Neural progenitor cell (in vitro differentiated cells): ENCODE results near the gene TRIM42. TPM values are rescaled to one million over a fixed set of nuclear protein-coding genes. Genes with fewer than 3 reads are reported as not detected.

Source experiments
- DNase-seq: peaks from one replicate; pipeline ENCODE4 v3.0.0-alpha.2; 2016; ENCODE audit warnings: low spot score
- H2AFZ ChIP-seq: fragments of 200-600 bp; sonication (generic); replicated peaks from 2 replicates; pipeline ENCODE4 v1.6.1; 2016; ENCODE audit warnings: antibody characterized with exemption
- H3F3A ChIP-seq: fragments of 200-600 bp; sonication (generic); 2 replicates; pipeline ENCODE4 v1.6.1; 2016; ENCODE audit warnings: antibody characterized with exemption, low read depth
- H3K27ac ChIP-seq: fragments of 200-600 bp; sonication (generic); 2 replicates; pipeline ENCODE4 v1.5.1; 2016; ENCODE audit warnings: mild to moderate bottlenecking
- H3K27me3 ChIP-seq: fragments of 200-600 bp; sonication (generic); 2 replicates; pipeline ENCODE4 v1.6.1; 2016; ENCODE audit warnings: mild to moderate bottlenecking, moderate library complexity
- H3K36me3 ChIP-seq: fragments of 200-600 bp; sonication (generic); 2 replicates; pipeline ENCODE4 v1.5.1; 2016
- H3K4me1 ChIP-seq: fragments of 200-600 bp; sonication (generic); 2 replicates; pipeline ENCODE4 v1.6.1; 2016; ENCODE audit warnings: mixed run types
- H3K4me2 ChIP-seq: fragments of 200-600 bp; sonication (generic); 2 replicates; pipeline ENCODE4 v1.6.1; 2016
- H3K4me3 ChIP-seq: fragments of 200-600 bp; sonication (generic); 2 replicates; pipeline ENCODE4 v1.5.1; 2016
- H3K79me2 ChIP-seq: fragments of 200-600 bp; sonication (generic); 2 replicates; pipeline ENCODE4 v1.6.1; 2016; ENCODE audit warnings: low read depth
- H3K9ac ChIP-seq: fragments of 200-600 bp; sonication (generic); 2 replicates; pipeline ENCODE4 v1.6.1; 2016
- H3K9me3 ChIP-seq: fragments of 200-600 bp; sonication (generic); 2 replicates; pipeline ENCODE4 v1.5.1; 2016; ENCODE audit warnings: low read depth
- H4K20me1 ChIP-seq: fragments of 200-600 bp; sonication (generic); 2 replicates; pipeline ENCODE4 v1.6.1; 2016; ENCODE audit warnings: low read depth
- H3K27ac Mint-ChIP-seq: 3 replicates; pipeline ENCODE4 v1.8.0; 2021; ENCODE audit warnings: mixed read lengths
- H3K27me3 Mint-ChIP-seq: 2 replicates; pipeline ENCODE4 v1.8.0; 2022; ENCODE audit warnings: low read depth, mild to moderate bottlenecking, inconsistent platforms, moderate library complexity, mixed read lengths; ENCODE audit not compliant: insufficient read depth
- H3K36me3 Mint-ChIP-seq: 3 replicates; pipeline ENCODE4 v1.8.0; 2021; ENCODE audit warnings: mixed read lengths
- H3K4me1 Mint-ChIP-seq: 3 replicates; pipeline ENCODE4 v1.8.0; 2021; ENCODE audit warnings: mixed read lengths
- H3K4me3 Mint-ChIP-seq: 3 replicates; pipeline ENCODE4 v1.8.0; 2021; ENCODE audit warnings: mild to moderate bottlenecking, moderate library complexity, mixed read lengths
- H3K9me3 Mint-ChIP-seq: 3 replicates; pipeline ENCODE4 v1.8.0; 2020; ENCODE audit warnings: mixed read lengths
- EZH2 ChIP-seq: fragments of 200-600 bp; sonication (generic); IDR thresholded peaks from 2 replicates; pipeline ENCODE4 v1.6.1; 2017; ENCODE audit warnings: antibody characterized with exemption, mild to moderate bottlenecking, moderate library complexity
- EZH2phosphoT487 ChIP-seq: fragments of 200-600 bp; sonication (generic); IDR thresholded peaks from 2 replicates; pipeline ENCODE4 v1.6.1; 2017; ENCODE audit warnings: antibody characterized with exemption
- total RNA-seq: library from RNA; depleted of rRNA; stranded (reverse); fragments of >200 nt; gene quantifications from 2 replicates; pipeline ENCODE4 v1.2.3, GENCODE V29; 2015; ENCODE audit warnings: low replicate concordance
- TF ChIP-seq, protein P1 (sequence below): fragments of 200-600 bp; sonication (generic); IDR thresholded peaks from 2 replicates; pipeline ENCODE4 v1.5.1; 2017; ENCODE audit warnings: antibody characterized with exemption, mild to moderate bottlenecking

TRIM42 gene
- total RNA-seq, 1 donor from 2014 or later = not detected

DNA sequence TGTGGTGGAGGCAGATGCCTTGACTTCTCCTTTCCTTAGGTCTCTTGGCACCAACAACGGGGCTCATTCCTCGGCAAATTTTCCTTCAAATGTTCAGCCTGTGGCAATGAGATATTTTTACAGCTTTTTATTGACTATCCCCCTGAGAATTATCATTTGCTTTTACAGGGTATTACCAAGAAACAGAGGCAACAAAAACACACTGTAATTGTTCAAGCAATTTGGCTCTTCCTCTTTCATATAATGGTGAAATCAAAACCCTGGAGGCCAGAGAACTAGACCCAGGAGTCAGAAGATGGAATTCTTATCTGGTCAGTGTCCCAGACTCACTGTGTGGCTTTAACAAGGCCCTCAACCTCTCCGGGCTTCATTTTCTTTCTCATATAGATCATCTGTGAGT lies 40.1 kb downstream of the TRIM42 start:
- H3K9me3 Mint-ChIP-seq = peaks cover under 1% of the 10 kb centered on the region
- peaks cover 3% of the 10 kb centered on the region for H3K27me3 Mint-ChIP-seq
- H3K4me3 ChIP-seq = no peak overlapping the region

DNA sequence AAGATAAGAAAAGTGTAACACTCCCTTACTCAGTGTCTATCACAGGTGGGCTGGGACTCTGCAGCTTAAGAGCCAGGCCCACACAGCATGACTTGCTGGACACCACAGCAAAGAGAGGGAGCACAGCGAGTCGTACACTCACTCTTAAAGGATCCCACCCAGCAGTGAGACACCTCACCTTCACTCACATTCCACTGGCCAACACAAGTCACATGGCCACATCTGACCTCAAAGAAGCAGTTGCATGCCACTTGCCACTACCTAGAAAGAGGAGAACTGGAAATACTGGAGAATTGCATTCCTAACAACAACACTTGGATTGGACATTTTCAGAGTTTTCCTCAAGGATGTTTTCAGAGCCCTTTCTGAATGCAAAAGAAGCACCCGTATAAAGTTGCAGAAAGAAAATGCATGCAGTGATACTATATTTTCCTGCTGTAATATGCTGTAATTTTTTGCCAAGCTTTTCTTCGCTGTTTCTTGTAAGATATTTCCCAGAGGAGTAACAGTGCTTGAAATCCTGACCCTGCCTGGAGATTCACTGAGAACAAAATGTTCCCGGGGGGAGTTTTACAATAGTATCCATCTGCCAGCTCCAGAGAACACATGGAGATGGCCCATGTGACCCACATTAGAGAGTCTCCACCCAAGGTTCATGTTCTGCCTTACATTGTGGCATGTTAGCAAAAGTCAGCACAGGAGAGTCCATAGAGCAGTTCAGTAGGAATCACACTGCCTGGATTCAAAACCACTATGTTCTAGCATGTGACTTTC lies 42.2 kb downstream of the TRIM42 start:
- Histone ChIP-seq H3K27me3 (no peaks in the 10 kb centered on the region), H3K4me3 (no peak overlapping the region), H3K9ac (no peak overlapping the region), H3K9me3 (no peaks in the 10 kb centered on the region), H4K20me1 (no peaks in the 10 kb centered on the region), H3K4me2 (no peak overlapping the region), H3K4me1 (no peaks in the 10 kb centered on the region), H3F3A (no peaks in the 10 kb centered on the region), H3K27ac (no peak overlapping the region), H3K36me3 (no peaks in the 10 kb centered on the region), H3K79me2 (no peaks in the 10 kb centered on the region), H2AFZ (no peak overlapping the region)
- no peaks in the 10 kb centered on the region for H3K9me3 Mint-ChIP-seq
- DNase-seq = no peak
- peaks cover 5% of the 10 kb centered on the region for H3K27me3 Mint-ChIP-seq
- no peaks in the 10 kb centered on the region for H3K36me3 Mint-ChIP-seq
- TF ChIP-seq EZH2 (no peak), EZH2phosphoT487 (no peak)
- TF ChIP-seq, protein P1, sequence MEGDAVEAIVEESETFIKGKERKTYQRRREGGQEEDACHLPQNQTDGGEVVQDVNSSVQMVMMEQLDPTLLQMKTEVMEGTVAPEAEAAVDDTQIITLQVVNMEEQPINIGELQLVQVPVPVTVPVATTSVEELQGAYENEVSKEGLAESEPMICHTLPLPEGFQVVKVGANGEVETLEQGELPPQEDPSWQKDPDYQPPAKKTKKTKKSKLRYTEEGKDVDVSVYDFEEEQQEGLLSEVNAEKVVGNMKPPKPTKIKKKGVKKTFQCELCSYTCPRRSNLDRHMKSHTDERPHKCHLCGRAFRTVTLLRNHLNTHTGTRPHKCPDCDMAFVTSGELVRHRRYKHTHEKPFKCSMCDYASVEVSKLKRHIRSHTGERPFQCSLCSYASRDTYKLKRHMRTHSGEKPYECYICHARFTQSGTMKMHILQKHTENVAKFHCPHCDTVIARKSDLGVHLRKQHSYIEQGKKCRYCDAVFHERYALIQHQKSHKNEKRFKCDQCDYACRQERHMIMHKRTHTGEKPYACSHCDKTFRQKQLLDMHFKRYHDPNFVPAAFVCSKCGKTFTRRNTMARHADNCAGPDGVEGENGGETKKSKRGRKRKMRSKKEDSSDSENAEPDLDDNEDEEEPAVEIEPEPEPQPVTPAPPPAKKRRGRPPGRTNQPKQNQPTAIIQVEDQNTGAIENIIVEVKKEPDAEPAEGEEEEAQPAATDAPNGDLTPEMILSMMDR = no peak
- H3K4me3 Mint-ChIP-seq = no peak overlapping the region
- H3K27ac Mint-ChIP-seq = no peak overlapping the region
- H3K4me1 Mint-ChIP-seq = no peaks in the 10 kb centered on the region

More for the DNA sequence above, 40.1 kb downstream of the TRIM42 start:
- TF ChIP-seq, protein P1 = no peak
- no peak for TF ChIP-seq EZH2phosphoT487
- no peak for TF ChIP-seq EZH2
- Histone ChIP-seq H3K36me3 (no peaks in the 10 kb centered on the region), H2AFZ (no peak overlapping the region), H3K9ac (no peak overlapping the region), H3K27ac (no peak overlapping the region), H4K20me1 (no peaks in the 10 kb centered on the region), H3K27me3 (no peaks in the 10 kb centered on the region), H3K4me1 (no peaks in the 10 kb centered on the region), H3F3A (no peaks in the 10 kb centered on the region), H3K4me2 (no peak overlapping the region), H3K79me2 (no peaks in the 10 kb centered on the region), H3K9me3 (no peaks in the 10 kb centered on the region)
- no peak for DNase-seq
- peaks cover under 1% of the 10 kb centered on the region for H3K36me3 Mint-ChIP-seq
- H3K27ac Mint-ChIP-seq = no peak overlapping the region
- no peaks in the 10 kb centered on the region for H3K4me1 Mint-ChIP-seq
- H3K4me3 Mint-ChIP-seq = no peak overlapping the region

DNA sequence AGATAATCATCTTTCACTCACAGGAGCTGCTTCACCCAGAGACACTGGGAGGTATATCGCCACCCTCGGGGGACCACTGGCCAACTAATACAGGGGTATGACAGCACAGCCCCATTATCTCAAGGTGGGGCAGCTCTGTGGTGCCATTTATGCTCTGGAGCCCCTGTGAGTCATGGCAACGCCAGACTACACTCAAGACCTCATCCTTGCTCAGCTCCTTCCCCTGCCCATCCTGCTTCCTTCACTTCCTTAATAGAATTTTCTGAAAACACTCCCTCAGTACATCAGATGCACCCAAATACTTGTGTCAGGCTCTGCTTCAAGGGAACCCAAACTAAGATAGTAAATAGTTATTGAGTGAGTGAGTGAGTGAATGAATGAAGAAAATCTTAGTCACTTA lies 45.7 kb downstream of the TRIM42 start:
- Histone ChIP-seq H3K4me1 (no peaks in the 10 kb centered on the region), H2AFZ (no peak overlapping the region), H3K27me3 (no peaks in the 10 kb centered on the region), H3F3A (no peaks in the 10 kb centered on the region), H3K9ac (no peak overlapping the region), H3K4me3 (no peak overlapping the region), H4K20me1 (no peaks in the 10 kb centered on the region), H3K79me2 (no peaks in the 10 kb centered on the region), H3K27ac (no peak overlapping the region), H3K9me3 (no peaks in the 10 kb centered on the region), H3K36me3 (no peaks in the 10 kb centered on the region), H3K4me2 (no peak overlapping the region)
- TF ChIP-seq, protein P1 = no peak
- TF ChIP-seq EZH2phosphoT487 (no peak), EZH2 (no peak)
- DNase-seq = no peak
- H3K9me3 Mint-ChIP-seq = no peaks in the 10 kb centered on the region
- H3K36me3 Mint-ChIP-seq = no peaks in the 10 kb centered on the region
- no peak overlapping the region for H3K4me3 Mint-ChIP-seq
- H3K27ac Mint-ChIP-seq = no peak overlapping the region
- peaks cover 2% of the 10 kb centered on the region for H3K27me3 Mint-ChIP-seq
- H3K4me1 Mint-ChIP-seq = peaks cover 5% of the 10 kb centered on the region
